Adrenal gland (tissue), 12 donors: Measurements from ENCODE around the gene ISCU. TPM values are rescaled to one million over a fixed set of nuclear protein-coding genes. Genes with fewer than 3 reads are reported as not detected.

Experiments used
- DNase-seq, 7 donors: peaks; one replicate each; pipeline ENCODE4 v3.0.0-alpha.2; 2019 to 2020
- H3K27ac ChIP-seq, 5 donors: fragments of 200-600 bp; sonication (generic) in 4 of 5; 1 replicate in 3 of 5; 2 replicates in 2 of 5; pipeline versions ENCODE4 v1.5.1 to v1.8.0; 2016 to 2020; ENCODE audit warnings: mild to moderate bottlenecking in 1 of 5
- H3K27me3 ChIP-seq: fragments of 200-600 bp; 2 replicates; pipeline ENCODE4 v1.8.0; 2021
- H3K36me3 ChIP-seq, 2 donors: fragments of 200-600 bp; replicated peaks in 1 of 2; 1 replicate in 1 of 2; 2 replicates in 1 of 2; pipeline versions ENCODE4 v1.5.1 to v1.8.0; 2018 to 2022
- H3K4me1 ChIP-seq, 2 donors: fragments of 200-600 bp; replicated peaks in 1 of 2; 1 replicate in 1 of 2; 2 replicates in 1 of 2; pipeline versions ENCODE4 v1.5.1 to v1.8.0; 2018 to 2021
- H3K4me3 ChIP-seq, 4 donors: fragments of 200-600 bp; sonication (generic) in 3 of 4; one replicate each; pipeline ENCODE4 v1.5.1; 2016 to 2018
- H3K9me3 ChIP-seq, 3 donors: fragments of 200-600 bp; sonication (generic) in 1 of 3; replicated peaks in 1 of 3; 1 replicate in 2 of 3; 2 replicates in 1 of 3; pipeline versions ENCODE4 v1.5.1 to v1.8.0; 2016 to 2021
- POLR2A ChIP-seq, 2 donors: fragments of 450-650 bp; IDR thresholded peaks; one replicate each; pipeline ENCODE4 v1.6.1; 2017; ENCODE audit warnings: antibody characterized with exemption in 2 of 2, mild to moderate bottlenecking in 2 of 2, moderate library complexity in 1 of 2
- WGBS, 4 donors: extraction: QIAGEN DNeasy Blood & Tissue Kit in 2 of 4; methylation state at CpG; one replicate each; pipeline versions ENCODE4 v1.1.5 to v1.1.7; 2013 to 2017; 5-methylcytosine and 5-hydroxymethylcytosine counted together
- intact Hi-C, 2 donors: fragments of 100-400 bp; cut with DNase I; formaldehyde crosslinking; loops; one replicate each; pipeline versions ENCODE4 v1.14.1 to v1.15.0; 2022 to 2023
- polyA plus RNA-seq, 3 donors: library from polyadenylated mRNA; stranded (reverse); fragments of 200-250 nt in 2 of 3; fragments of 350-450 nt in 1 of 3; fragmentation: Illumina TruSeq in 1 of 3; extraction: RNeasy Lipid Tissue Mini Kit (QIAGEN cat#74804) in 1 of 3; gene quantifications; one replicate each; pipeline ENCODE4 v1.2.3, GENCODE V29; 2013 to 2014
- total RNA-seq, 9 donors: library from RNA; depleted of rRNA in 4 of 9; stranded (reverse); fragments of >200 nt in 4 of 9; fragments of 120-200 nt in 1 of 9; fragmentation: NEBNext Ultra II Directional in 1 of 9; extraction: Animal tissue kit (Norgen Biotek cat#: 25700) in 1 of 9; gene quantifications; one replicate each; pipeline versions ENCODE4 v1.1.0 to v1.2.4, GENCODE V29; 2013 to 2023
- TF ChIP-seq, protein P1 (sequence below), 6 experiments: fragments of 450-650 bp in 4 of 6; fragments of 200-600 bp in 2 of 6; sonication (generic) in 1 of 6; IDR thresholded peaks; 1 replicate in 5 of 6; 2 replicates in 1 of 6; pipeline versions ENCODE4 v1.5.1 to v1.8.0; 2016 to 2021; ENCODE audit warnings: antibody characterized with exemption in 6 of 6, mild to moderate bottlenecking in 2 of 6, moderate library complexity in 1 of 6
- donor health status: healthy with polysubstance abuse.
- donor health status: Bipolar disorder and iron deficiency.
- donor health status: DM: yes; HTN: yes; CAD: no.
- donor health status: DM: no; HTN: no; CAD: no.
- donor health status: DM: no; HTN: no; CAD: no.
- donor health status: DM: yes; HTN: yes; CAD: no.

The ISCU gene
- total and polyA plus RNA-seq, 12 donors = 209 to 1,219 (median 393) TPM

DNA sequence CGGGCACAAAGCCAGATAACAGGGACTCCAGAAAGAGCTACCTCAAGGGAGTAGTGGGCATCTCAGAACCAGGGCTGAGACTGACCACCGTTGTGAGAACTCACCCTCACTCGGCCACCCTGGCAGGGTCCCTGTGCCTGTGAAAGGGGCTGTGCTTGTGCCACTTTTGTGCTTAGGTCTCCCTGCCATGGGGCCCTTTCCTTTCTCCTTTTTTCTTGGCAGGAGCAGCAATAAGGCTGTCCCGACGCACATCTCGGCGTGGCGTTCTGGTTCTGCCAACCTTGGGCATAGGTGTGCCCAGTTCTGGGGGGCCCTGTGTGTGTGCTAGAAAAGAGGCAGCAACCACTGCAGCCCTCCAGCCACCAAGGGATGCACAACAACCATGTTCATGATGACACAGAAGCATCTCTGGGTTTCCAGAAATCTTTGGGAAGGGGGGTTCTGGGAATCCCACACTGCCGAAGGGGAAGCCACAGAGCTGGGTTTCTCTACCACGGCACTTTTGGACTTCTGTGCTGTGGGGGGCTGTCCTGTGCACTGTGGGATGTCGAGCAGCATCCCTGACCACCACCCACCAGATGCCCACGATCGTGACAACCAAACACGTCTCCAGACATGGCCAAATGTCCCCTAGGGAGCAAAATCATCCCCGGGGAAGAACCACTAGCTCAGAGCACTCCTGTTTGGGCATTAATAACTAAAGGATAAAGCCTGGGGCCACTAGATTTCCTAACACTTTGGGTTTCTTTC lies 48.6 kb downstream of the ISCU start:
- H3K4me1 ChIP-seq = peaks cover 0 to 22% of the 10 kb centered on the region in 2 donors
- no peaks in the 10 kb centered on the region for H3K36me3 ChIP-seq
- no peaks in the 10 kb centered on the region for H3K27me3 ChIP-seq
- H3K27ac ChIP-seq = no peak overlapping the region
- intact Hi-C loops = loop anchor here in 1 of 2 donors (10.0 kb wide), 1 partner anchor 96 kb away; the partner anchor contains the start of gene FICD
- TF ChIP-seq POLR2A (IDR thresholded peaks at IDR 0.05) = no peak
- TF ChIP-seq, protein P1, sequence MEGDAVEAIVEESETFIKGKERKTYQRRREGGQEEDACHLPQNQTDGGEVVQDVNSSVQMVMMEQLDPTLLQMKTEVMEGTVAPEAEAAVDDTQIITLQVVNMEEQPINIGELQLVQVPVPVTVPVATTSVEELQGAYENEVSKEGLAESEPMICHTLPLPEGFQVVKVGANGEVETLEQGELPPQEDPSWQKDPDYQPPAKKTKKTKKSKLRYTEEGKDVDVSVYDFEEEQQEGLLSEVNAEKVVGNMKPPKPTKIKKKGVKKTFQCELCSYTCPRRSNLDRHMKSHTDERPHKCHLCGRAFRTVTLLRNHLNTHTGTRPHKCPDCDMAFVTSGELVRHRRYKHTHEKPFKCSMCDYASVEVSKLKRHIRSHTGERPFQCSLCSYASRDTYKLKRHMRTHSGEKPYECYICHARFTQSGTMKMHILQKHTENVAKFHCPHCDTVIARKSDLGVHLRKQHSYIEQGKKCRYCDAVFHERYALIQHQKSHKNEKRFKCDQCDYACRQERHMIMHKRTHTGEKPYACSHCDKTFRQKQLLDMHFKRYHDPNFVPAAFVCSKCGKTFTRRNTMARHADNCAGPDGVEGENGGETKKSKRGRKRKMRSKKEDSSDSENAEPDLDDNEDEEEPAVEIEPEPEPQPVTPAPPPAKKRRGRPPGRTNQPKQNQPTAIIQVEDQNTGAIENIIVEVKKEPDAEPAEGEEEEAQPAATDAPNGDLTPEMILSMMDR (IDR thresholded peaks at IDR 0.05) = no peak
- H3K9me3 ChIP-seq = no peaks in the 10 kb centered on the region
- DNase-seq = no peak
- no peak overlapping the region for H3K4me3 ChIP-seq
- WGBS, 4 donors = 87 to 92% (median 89%) methylated on average over 13 to 15 of the region's 15 CpGs

DNA sequence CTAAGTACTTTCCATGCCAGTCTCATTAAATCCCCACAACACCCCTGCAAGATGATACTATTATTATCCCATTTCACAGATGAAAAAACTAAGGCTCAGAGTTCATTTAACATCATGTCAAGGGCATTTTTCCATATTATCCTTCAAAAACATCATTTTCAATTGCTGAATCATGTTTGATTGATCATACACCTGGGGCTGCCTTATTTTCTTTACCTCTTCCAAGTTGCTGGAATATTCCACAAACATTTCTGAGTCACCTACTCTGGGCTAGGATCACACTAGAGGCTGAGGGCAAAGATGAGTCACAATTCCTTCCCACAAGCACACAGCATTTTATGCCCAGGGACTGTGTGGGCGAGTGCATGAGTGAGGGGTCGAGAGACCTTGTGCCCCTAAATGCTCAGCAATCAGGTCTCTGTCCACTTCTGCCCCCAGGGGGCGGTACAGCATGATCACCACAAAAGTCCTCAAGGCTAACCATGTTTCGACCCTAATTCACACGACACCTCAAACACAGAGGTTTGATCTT lies 49.6 kb downstream of the ISCU start:
- no peaks in the 10 kb centered on the region for H3K36me3 ChIP-seq
- no peaks in the 10 kb centered on the region for H3K27me3 ChIP-seq
- WGBS, 4 donors = 33 to 40% (median 36%) methylated on average over 5 of the region's 5 CpGs
- H3K27ac ChIP-seq = peak overlapping the region in 3 of 5 donors; percentile 10 to 61 (median 38)
- intact Hi-C loops = loop anchor here in 1 of 2 donors (10.0 kb wide), 1 partner anchor 97 kb away; the partner anchor contains the start of gene FICD
- no peak overlapping the region for H3K4me3 ChIP-seq
- peaks cover 0 to 22% of the 10 kb centered on the region in 2 donors for H3K4me1 ChIP-seq
- H3K9me3 ChIP-seq = no peaks in the 10 kb centered on the region
- peak in 1 of 2 donors; percentile 41 for TF ChIP-seq POLR2A (IDR thresholded peaks at IDR 0.05)
- TF ChIP-seq, protein P1 (IDR thresholded peaks at IDR 0.05) = peak in 5 of 6 experiments; percentile 15 to 46 (median 33)
- peak in 6 of 7 donors; percentile 63 to 82 (median 71) for DNase-seq

DNA sequence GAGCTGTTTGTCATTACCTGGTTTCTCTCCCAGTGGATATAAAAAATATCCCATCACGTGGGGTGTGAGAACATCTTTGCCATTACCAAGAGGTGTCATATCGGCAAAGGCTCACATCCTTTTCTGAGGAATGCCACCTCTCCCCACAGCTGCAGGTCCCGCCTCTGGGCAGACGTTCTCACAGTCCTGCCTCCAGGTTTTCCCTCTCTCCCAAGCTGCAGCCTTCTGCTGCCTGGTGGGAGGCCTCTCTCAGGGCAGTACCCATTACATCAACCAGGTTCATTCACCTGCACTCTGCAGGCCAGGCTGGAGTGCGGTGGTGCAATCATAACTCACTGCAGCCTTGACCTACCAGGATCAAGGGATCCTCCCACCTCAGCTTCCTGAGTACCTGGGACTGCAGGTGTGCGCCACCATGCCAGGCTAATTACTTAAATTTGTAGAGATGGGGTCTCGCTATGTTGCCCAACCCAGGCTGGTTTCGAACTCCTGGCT lies 50.4 kb downstream of the ISCU start:
- H3K27me3 ChIP-seq = no peaks in the 10 kb centered on the region
- WGBS, 4 donors = 71 to 83% (median 79%) methylated on average over 8 of the region's 8 CpGs
- no peak overlapping the region for H3K4me3 ChIP-seq
- DNase-seq = no peak
- peaks cover 0 to 25% of the 10 kb centered on the region in 2 donors for H3K4me1 ChIP-seq
- H3K27ac ChIP-seq = peak overlapping the region in 1 of 5 donors; percentile 46
- intact Hi-C loops = loop anchor here in 1 of 2 donors (10.0 kb wide), 1 partner anchor 98 kb away; the partner anchor contains the start of gene FICD
- TF ChIP-seq, protein P1 (IDR thresholded peaks at IDR 0.05) = no peak
- TF ChIP-seq POLR2A (IDR thresholded peaks at IDR 0.05) = no peak
- no peaks in the 10 kb centered on the region for H3K9me3 ChIP-seq
- H3K36me3 ChIP-seq = no peaks in the 10 kb centered on the region

DNA sequence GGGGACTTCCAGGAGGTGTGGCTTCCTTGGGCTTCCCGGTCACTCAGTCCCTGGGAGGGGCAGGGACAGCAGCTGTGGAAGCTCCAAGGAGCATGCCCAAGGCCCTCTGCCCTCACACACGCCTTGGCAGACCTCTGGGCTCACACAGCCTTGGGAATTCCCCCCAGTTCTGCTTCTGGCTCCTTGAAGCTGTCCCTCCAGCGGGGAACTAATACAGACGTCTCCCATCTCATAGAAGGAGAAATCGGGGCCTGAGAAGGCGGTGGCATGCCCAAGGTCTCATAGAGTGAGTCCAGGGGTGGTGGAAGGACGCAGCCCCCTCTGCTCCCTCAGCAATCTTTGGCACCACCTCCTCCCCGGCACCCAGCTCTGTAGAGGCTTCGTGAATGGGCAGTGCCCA lies 51.2 kb downstream of the ISCU start:
- 15 to 45% (median 39%) methylated on average over 4 to 9 of the region's 9 CpGs for WGBS, 4 donors
- H3K27ac ChIP-seq = peak overlapping the region in 1 of 5 donors; percentile 46
- H3K4me3 ChIP-seq = no peak overlapping the region
- H3K27me3 ChIP-seq = no peaks in the 10 kb centered on the region
- intact Hi-C loops = loop anchor here in 1 of 2 donors (10.0 kb wide), 1 partner anchor 99 kb away; the partner anchor contains the start of gene FICD
- H3K36me3 ChIP-seq = no peaks in the 10 kb centered on the region
- peak in 6 of 7 donors; percentile 48 to 69 (median 58) for DNase-seq
- TF ChIP-seq, protein P1 (IDR thresholded peaks at IDR 0.05) = no peak
- no peak for TF ChIP-seq POLR2A (IDR thresholded peaks at IDR 0.05)
- H3K4me1 ChIP-seq = peaks cover 1 to 32% of the 10 kb centered on the region in 2 donors
- H3K9me3 ChIP-seq = no peaks in the 10 kb centered on the region
